ENCODE data around the gene CEP89.
"Not testable (repeated sequence)": the region's sequence is repeated elsewhere in the genome, so short reads cannot be mapped to it uniquely, and the experiment has no call there.

The CEP89 gene

GRCh38 chr19:32890841-32891240 lies 80.9 kb downstream of the CEP89 start:
- no peak for DNase-seq

DNA sequence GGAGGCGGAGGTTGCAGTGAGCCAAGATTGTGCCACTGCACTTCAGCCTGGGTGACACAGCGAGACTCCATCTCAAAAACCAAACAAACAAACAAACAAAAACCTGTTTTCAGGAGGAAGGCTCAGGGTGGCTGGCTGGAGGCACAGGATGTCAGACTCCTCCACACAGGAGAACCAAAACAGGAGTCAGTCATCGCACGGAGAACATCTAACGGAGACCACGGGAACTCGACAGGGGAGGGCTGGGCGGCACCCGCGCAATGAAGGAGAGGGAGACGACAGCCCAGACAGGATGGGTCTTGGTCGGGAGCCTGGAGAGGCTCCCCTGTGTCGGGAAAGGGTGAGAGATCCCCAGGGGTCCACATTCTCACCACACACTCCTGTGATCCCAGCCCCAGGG lies 81.4 kb downstream of the CEP89 start:
- DNase-seq = no peak

DNA sequence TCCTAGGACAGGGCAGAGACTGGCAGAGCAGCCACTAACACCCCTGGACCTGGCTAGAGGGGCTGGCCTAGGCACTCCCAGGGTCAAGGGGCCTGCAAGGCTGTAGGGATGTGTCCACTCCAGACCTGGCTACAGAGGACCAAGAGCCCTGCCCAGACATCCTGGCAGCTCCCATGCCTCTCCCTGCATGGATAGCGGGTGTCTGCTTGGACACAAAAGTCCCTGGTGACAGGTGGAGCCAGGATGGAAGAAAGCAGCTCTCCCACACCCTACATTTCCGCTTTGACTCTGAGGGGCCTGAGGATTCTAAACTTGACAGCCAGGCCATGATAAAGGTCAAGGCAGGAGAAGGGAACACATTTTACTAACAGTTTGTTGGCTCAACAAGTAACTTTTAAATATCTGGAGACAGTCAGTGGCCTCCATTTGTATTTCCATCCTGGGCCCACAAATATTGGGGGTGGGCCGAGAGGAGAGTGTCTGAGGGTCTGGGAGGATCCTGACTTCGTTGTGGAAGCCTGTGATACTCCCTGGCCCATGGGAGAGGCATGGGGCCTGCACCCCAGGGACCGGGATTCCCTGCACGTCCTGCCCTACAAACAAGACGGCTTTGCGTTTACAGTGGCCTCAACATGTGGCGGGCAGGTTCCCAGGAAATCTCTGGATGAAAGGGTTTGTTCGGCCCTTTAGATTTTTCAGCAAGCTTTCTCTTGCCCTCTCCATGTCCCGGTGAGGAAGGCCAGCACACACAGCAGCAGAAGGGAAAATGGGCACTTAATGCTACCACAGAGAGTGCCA lies 82.4 kb downstream of the CEP89 start:
- DNase-seq = no peak

- no peak for DNase-seq
These were observed 84.1 kb downstream of the CEP89 start for GRCh38 chr19:32887572-32888215.

- no peak for DNase-seq
These were observed 85.5 kb downstream of the CEP89 start for GRCh38 chr19:32886241-32886640.

- not testable (repeated sequence) for DNase-seq
These were observed 86.5 kb downstream of the CEP89 start for GRCh38 chr19:32885255-32885654.

- DNase-seq = no peak
These were observed 90.0 kb downstream of the CEP89 start for GRCh38 chr19:32881766-32882165.

DNA sequence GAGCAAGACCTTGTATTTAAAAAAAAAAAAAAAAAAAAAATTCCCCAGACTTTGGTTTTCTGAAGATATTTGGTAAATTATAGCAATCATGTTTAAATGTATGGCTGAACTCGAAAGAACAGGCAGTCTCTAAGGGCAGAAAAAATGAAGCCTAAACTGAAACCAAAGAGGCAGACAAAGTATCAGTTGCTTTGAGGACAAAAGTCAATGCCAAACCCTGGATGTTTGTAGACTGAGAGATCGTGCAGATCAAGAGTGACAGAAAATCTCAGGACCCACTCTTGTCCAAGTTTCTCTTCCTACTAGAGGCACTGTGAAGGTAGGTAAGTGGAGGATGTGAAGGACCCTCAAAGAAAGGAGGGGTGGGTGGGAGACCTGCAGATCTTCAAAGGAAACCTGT lies 91.1 kb downstream of the CEP89 start:
- DNase-seq = no peak

- no peak for DNase-seq
These were observed 92.0 kb downstream of the CEP89 start for GRCh38 chr19:32879741-32880140.

DNA sequence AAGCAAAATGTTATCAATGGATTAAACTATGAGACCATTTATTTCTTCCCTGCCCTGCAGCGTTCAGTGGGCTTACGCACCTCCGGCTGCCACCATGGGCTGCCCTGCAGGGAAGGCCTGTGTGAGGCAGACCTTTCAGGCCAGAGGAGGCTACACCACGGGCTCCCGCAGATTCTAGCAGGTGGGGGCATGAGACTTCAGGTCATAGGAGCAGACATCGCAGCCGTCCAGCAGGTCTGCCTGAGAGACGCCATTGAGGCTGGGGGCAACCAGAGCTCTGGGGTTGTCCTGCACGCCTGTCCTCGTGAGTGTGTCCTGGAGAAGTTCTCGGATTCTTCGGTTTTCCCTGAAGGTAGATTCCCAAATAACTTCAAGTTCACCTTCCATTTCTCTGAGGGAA lies 92.8 kb downstream of the CEP89 start:
- DNase-seq = no peak

GRCh38 chr19:32877977-32878745 lies 93.6 kb downstream of the CEP89 start:
- DNase-seq = no peak

DNA sequence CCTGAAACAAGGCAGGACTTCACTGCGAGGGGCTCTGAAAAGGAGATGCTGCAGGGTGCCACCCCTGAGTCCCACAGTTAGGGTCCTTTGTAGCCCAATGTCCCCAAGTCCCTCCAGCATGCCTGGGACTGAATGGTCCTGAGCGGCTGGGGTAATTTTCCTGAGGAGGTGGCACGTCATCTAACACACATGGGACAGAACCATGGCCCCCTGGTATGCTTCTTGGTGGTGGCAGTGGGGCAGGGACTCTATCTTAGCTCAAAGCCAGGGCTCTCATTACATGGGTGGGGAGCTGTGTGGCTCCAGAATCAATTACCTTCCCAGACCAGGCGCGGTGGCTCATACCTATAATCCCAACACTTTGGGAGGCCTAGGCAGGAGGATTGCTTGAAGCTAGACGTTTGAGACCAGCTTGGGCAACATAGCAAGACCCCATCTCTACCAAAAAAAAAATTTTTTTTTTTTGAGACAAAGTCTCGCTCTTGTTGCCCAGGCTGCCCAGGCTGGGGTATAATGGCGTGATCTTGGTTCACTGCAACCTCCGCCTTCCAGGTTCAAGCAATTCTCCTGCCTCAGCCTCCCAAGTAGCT lies 94.3 kb downstream of the CEP89 start:
- no peak for DNase-seq

DNA sequence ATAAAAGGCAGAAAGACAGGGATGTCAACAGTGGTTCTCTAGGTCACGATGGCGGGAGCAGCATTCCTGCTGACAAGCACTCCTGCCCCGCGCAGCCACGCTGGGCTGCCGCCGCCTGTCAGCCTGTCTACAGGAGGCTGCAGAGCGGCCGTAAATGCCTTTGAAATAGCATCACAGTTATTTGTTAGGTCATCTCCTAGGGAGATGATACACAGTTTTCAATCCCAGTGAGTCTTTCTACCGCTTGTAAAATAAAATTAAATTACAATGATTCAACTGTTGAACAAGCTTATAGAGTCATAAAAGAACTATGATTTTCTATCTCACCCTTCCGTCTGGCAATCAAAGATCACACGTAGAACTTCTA lies 94.9 kb downstream of the CEP89 start:
- DNase-seq = no peak

GRCh38 chr19:32876236-32876918 lies 95.4 kb downstream of the CEP89 start:
- DNase-seq = no peak

DNA sequence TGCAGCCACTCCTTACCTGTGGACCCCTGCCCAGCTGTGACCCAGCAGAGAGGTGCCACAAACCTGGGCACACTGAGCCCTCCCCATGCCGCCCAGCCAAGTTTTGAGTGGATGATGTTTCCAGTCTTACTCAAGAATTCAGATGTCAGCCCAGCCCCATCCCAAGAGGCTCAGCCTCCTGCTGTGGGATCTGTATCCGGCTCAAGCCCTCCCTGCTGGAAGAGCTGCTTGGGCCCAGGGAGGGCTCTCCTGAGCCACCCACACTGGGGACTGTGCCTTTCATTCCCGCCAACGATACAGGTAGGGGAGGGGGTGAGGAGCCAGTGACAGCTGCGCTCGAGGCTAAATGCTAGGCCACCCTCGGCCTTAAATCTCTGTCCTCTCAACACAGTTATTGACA lies 96.3 kb downstream of the CEP89 start:
- DNase-seq = no peak

DNA sequence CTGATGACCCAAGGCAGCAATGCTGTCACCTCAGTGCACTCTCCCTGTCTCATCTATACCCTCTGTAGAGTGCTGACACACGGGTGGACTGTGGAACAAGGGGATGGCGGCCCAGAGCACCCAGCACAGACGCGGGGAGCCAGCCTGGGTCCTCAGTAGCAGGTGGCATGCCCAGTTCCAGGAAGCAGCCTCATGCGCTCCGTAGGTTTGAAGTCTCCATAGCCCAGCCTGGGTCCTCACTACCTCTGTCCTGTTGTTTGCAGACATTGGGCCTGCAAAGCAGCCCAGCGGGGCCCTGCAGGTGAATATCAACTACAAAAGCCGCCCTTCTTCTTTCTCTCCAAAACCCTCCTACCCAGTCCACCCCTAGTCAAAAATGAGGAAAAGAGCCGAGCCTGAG lies 97.2 kb downstream of the CEP89 start:
- DNase-seq = no peak

- no peak for DNase-seq
These were observed 98.4 kb downstream of the CEP89 start for GRCh38 chr19:32873247-32873959.

GRCh38 chr19:32872391-32872790 lies 99.4 kb downstream of the CEP89 start:
- DNase-seq = no peak

GRCh38 chr19:32870981-32871451 lies 100.7 kb downstream of the CEP89 start:
- DNase-seq = no peak

DNA sequence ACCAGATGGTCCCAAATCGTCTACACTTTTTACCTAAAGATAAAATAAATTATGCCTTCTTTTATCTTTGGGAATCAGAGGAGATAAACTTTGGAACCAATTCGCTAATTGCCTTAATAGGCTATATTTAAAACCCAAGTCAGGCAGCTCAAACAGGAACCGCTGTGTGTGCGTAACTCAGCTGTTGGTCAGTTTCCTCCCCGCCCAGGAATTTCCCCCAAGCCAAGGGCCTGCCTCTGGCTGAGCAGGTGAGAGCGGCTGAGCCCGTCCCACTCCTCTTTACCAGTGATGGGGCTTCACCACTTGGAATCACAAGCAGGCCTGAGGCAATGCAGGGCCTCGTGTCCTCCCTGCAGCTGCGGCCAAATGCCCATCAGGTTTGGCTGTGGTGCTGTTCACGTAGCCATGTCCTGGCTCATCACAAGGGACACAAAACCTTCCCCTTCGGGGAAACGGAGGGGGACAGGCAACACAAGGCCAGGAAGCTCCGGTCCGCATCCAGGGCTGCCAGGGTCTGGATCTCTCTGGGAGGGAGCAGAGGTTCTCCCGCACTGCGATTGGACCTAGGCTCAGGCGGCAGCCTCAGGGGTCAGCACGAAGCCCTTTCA lies 101.7 kb downstream of the CEP89 start:
- DNase-seq = no peak

DNA sequence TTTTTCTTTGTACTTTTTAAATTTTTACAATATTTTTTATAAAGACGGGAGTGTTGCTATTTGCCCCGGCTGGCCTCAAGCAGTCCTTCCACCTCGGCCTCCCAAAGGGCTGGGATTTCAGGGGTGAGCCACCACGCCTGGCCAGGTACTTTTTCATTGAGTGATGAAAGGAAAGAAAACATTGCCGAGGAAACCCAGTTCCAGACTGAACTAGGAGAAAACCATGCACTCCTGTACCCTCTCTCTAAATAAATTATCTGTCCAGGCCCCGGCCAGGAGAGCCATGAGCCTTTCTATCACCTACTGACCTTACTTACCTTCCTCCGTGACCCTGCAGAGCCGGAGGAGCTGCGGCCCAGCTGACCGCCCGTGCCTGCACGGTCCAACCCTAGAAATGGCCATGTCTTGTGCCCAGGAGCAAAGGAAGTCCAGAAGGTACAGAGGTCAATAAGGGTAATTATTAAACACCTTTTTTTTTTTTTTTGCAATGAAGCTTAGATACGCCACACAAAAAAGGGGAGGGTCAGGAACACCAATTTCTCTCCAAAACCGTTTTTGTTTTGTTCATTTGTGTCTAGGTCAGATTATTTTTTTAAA lies 102.3 kb downstream of the CEP89 start, which contains the start of gene SLC7A9:
Gene SLC7A9, minus strand, starts transcription at position 399 of the 597 bp plus-strand sequence. CDS start 1,233 bp downstream, outside the sequence.
- no peak for DNase-seq

All from NCI-H2107 (cell line).